GM19025 (cell line): Measurements from ENCODE around the gene LONP1.
"Not testable (repeated sequence)": the region's sequence is repeated elsewhere in the genome, so short reads cannot be mapped to it uniquely, and the experiment has no call there.

Experiments used
- ATAC-seq: cut with Tn5 transposase; IDR thresholded peaks from one replicate; pipeline ENCODE4 v1.9.1; 2021; ENCODE audit warnings: mild to moderate bottlenecking, low read depth, moderate library complexity; ENCODE audit not compliant: unreplicated experiment

The LONP1 gene

GRCh38 chr19:5714816-5715215 lies 5.1 kb downstream of the LONP1 start:
- ATAC-seq, result no peak

- no peak for ATAC-seq
Measured at GRCh38 chr19:5713228-5713627, 6.7 kb downstream of the LONP1 start.

- no peak for ATAC-seq
Measured at GRCh38 chr19:5711713-5712161, 8.2 kb downstream of the LONP1 start.

GRCh38 chr19:5711025-5711424 lies 8.9 kb downstream of the LONP1 start:
- ATAC-seq, result no peak

GRCh38 chr19:5707576-5708575 lies 12.1 kb downstream of the LONP1 start:
- no peak for ATAC-seq

GRCh38 chr19:5706876-5707573 lies 12.9 kb downstream of the LONP1 start:
- ATAC-seq, result no peak

- no peak for ATAC-seq
Measured at GRCh38 chr19:5705552-5705951, 14.4 kb downstream of the LONP1 start.

- ATAC-seq, result no peak
Measured at GRCh38 chr19:5703819-5704818, 15.8 kb downstream of the LONP1 start.

GRCh38 chr19:5702053-5702410 lies 17.9 kb downstream of the LONP1 start:
- not testable (repeated sequence) for ATAC-seq

- no peak for ATAC-seq
Measured at GRCh38 chr19:5700455-5701092, 19.4 kb downstream of the LONP1 start.

GRCh38 chr19:5698635-5699422 lies 21.1 kb downstream of the LONP1 start:
- no peak for ATAC-seq

GRCh38 chr19:5697890-5698634 lies 21.9 kb downstream of the LONP1 start:
- no peak for ATAC-seq

- ATAC-seq, result no peak
Measured at GRCh38 chr19:5697022-5697889, 22.7 kb downstream of the LONP1 start.

- no peak for ATAC-seq
Measured at GRCh38 chr19:5696196-5697021, 23.5 kb downstream of the LONP1 start.

- no peak for ATAC-seq
Measured at GRCh38 chr19:5695649-5696195, 24.2 kb downstream of the LONP1 start.

- ATAC-seq, result no peak
Measured at GRCh38 chr19:5694956-5695648, 24.8 kb downstream of the LONP1 start.
